ENCODE measurements around the gene FBXO46.

GRCh38 chr19:45765702-45766295, 35.1 kb upstream of the FBXO46 start:
- TF ChIP-seq CTCF (IDR thresholded peaks at IDR 0.05; ENCODE audit: low read depth, low read length, poor library complexity, severe bottlenecking) (no peak), EZH2phosphoT487 (IDR thresholded peaks at IDR 0.05; ENCODE audit: borderline replicate concordance, low read length) (no peak)
